HepG2 (cell line): ENCODE results near the gene ACSL4. TPM values are rescaled to one million over a fixed set of nuclear protein-coding genes. Genes with fewer than 3 reads are reported as not detected.
A peak's percentile ranks its signal among the peaks of the same experiment; 100 is the strongest.

Source experiments
- ESRRA ChIP-seq: sonication (generic); formaldehyde crosslinking; IDR thresholded peaks from 2 replicates; pipeline ENCODE4 v1.5.1; 2020; ENCODE audit warnings: mild to moderate bottlenecking, low read depth, missing genetic modification reagents
- FOXP1 ChIP-seq, 2 experiments: fragments of 450-650 bp in 1 of 2; IDR thresholded peaks; 2 replicates each; pipeline ENCODE4 v1.6.1; 2017 to 2018; ENCODE audit warnings: antibody characterized with exemption in 1 of 2
- HMG20A ChIP-seq: IDR thresholded peaks from 2 replicates; pipeline ENCODE4 v1.6.1; 2016; ENCODE audit warnings: borderline replicate concordance
- MYC ChIP-seq: sonication (generic); formaldehyde crosslinking; IDR thresholded peaks from 2 replicates; pipeline ENCODE4 v1.9.0; 2021; ENCODE audit warnings: missing genetic modification reagents, borderline replicate concordance
- NFRKB ChIP-seq: fragments of 450-650 bp; IDR thresholded peaks from 2 replicates; pipeline ENCODE4 v1.6.1; 2017
- RCOR2 ChIP-seq: IDR thresholded peaks from 2 replicates; pipeline ENCODE4 v1.6.1; 2016; ENCODE audit warnings: missing biosample characterization, missing genetic modification reagents
- RNF2 ChIP-seq: fragments of 450-650 bp; conservative IDR thresholded peaks from 2 replicates; pipeline ENCODE4 v1.6.1; 2016; ENCODE audit warnings: low read depth
- SMAD3 ChIP-seq: sonication (generic); formaldehyde crosslinking; IDR thresholded peaks from 2 replicates; pipeline ENCODE4 v1.4.0; 2020; ENCODE audit warnings: missing genetic modification reagents
- TARDBP ChIP-seq: sonication (generic); formaldehyde crosslinking; IDR thresholded peaks from 2 replicates; pipeline ENCODE4 v1.8.0; 2022; ENCODE audit warnings: mild to moderate bottlenecking, missing genetic modification reagents
- TEAD2 ChIP-seq: sonication (generic); formaldehyde crosslinking; IDR thresholded peaks from 2 replicates; pipeline ENCODE4 v1.9.0; 2021; ENCODE audit warnings: missing genetic modification reagents
- U2AF2 ChIP-seq: fragments of 200-400 bp; formaldehyde crosslinking; IDR thresholded peaks from 2 replicates; pipeline ENCODE4 v1.6.1; 2017; ENCODE audit warnings: low read depth, mild to moderate bottlenecking, low read length
- ZNF382 ChIP-seq: sonication (generic); formaldehyde crosslinking; IDR thresholded peaks from 2 replicates; pipeline ENCODE4 v1.5.0; 2020; ENCODE audit warnings: missing genetic modification reagents, mild to moderate bottlenecking, borderline replicate concordance
- ZNF674 ChIP-seq: sonication (generic); formaldehyde crosslinking; IDR thresholded peaks from 2 replicates; pipeline ENCODE4 v1.5.0; 2020; ENCODE audit warnings: low read depth, mild to moderate bottlenecking, missing genetic modification reagents
- ZNF749 ChIP-seq: sonication (generic); formaldehyde crosslinking; IDR thresholded peaks from 2 replicates; pipeline ENCODE4 v1.8.0; 2022; ENCODE audit warnings: mild to moderate bottlenecking, missing genetic modification reagents, moderate library complexity, borderline replicate concordance
- ZNF776 ChIP-seq: sonication (generic); formaldehyde crosslinking; IDR thresholded peaks from 2 replicates; pipeline ENCODE4 v1.4.0; 2020; ENCODE audit warnings: mild to moderate bottlenecking, missing genetic modification reagents
- ZNF792 ChIP-seq: IDR thresholded peaks from 2 replicates; pipeline ENCODE4 v1.6.1; 2016
- ZNF850 ChIP-seq: sonication (generic); formaldehyde crosslinking; conservative IDR thresholded peaks from 2 replicates; pipeline ENCODE4 v1.9.0; 2021; ENCODE audit warnings: mild to moderate bottlenecking, missing genetic modification reagents
- polyA plus RNA-seq, 8 experiments: library from polyadenylated mRNA; depleted of rRNA in 3 of 8; stranded (reverse) in 7 of 8; unstranded in 1 of 8; fragments of >200 nt; fragmentation: Illumina TruSeq in 4 of 8; extraction: Trizol in 4 of 8; gene quantifications; 2 replicates each; pipeline versions ENCODE4 v1.2.1 to v1.2.3, GENCODE V29; 2011 to 2016; ENCODE audit warnings: low read depth in 4 of 8, missing spikeins in 1 of 8, mixed read lengths in 1 of 8; ENCODE audit not compliant: insufficient read depth in 1 of 8
- total RNA-seq, 5 experiments: library from RNA; depleted of rRNA; stranded (reverse); fragments of >200 nt; fragmentation: Illumina TruSeq; extraction: Trizol; gene quantifications; 2 replicates each; pipeline ENCODE4 v1.2.3, GENCODE V29; 2016; ENCODE audit warnings: low read depth in 1 of 5
- TF ChIP-seq, protein P1 (sequence below): IDR thresholded peaks from 2 replicates; pipeline ENCODE4 v1.6.1; 2016; ENCODE audit warnings: missing compliant biosample characterization, missing genetic modification reagents, borderline replicate concordance
- TF ChIP-seq, protein P2 (sequence below): sonication (generic); formaldehyde crosslinking; IDR thresholded peaks from 2 replicates; pipeline ENCODE4 v1.8.1; 2023; ENCODE audit warnings: mild to moderate bottlenecking, inconsistent platforms, moderate library complexity, missing genetic modification reagents, borderline replicate concordance
- TF ChIP-seq, protein P3 (sequence below): IDR thresholded peaks from 2 replicates; pipeline ENCODE4 v1.6.1; 2012; ENCODE audit warnings: low read depth, low read length, improper control_type of control experiment
- TF ChIP-seq, protein P4 (sequence below): sonication (generic); formaldehyde crosslinking; IDR thresholded peaks from 2 replicates; pipeline ENCODE4 v1.4.0; 2020; ENCODE audit warnings: mild to moderate bottlenecking, missing genetic modification reagents
- TF ChIP-seq, protein P5 (sequence below): sonication (generic); formaldehyde crosslinking; IDR thresholded peaks from 2 replicates; pipeline ENCODE4 v1.4.0; 2020; ENCODE audit warnings: mild to moderate bottlenecking, missing genetic modification reagents

Gene ACSL4
- total and polyA plus RNA-seq, 2 of the 13 experiments (the other 11 are each of a cell fraction or from before 2014, with no cell fraction given): 207 to 316 TPM

DNA sequence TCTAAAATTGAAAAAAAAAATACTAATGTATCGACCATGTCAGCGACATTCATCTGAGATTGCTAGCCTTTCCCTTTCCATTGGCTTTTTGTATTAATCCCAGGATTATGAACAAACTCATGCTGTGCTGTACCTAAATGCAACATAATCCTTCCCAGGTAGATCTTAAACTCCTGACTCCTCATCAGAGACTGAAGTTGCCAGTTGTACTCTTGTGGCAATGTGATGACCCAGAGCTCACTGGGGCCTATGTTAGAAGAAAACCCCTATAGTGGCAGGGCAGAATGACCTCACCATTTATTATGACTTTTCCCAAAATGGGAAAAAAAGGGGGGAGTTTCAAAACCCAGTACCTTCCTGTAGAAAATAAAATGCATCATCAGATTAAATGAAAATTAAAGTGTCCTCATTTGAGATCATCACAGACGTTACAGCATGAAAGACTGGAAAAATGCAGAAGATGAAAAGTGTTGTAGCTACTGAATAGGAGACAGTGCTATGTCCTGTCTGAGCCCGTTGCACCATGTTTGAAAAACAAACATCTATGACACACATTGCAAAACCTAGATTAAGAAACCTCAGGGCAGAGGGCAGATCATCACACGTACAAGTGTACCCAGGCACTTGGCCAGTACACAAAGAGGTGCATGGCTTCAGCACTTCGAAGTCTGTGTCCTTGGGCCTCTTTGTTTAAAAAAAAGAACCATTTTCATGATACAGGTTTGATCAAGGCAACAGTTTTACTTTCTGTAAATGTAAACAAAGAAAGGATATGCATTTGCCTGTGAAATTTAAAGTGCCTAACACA is 6.8 kb upstream of the ACSL4 start (continued):
- TF ChIP-seq, protein P1, sequence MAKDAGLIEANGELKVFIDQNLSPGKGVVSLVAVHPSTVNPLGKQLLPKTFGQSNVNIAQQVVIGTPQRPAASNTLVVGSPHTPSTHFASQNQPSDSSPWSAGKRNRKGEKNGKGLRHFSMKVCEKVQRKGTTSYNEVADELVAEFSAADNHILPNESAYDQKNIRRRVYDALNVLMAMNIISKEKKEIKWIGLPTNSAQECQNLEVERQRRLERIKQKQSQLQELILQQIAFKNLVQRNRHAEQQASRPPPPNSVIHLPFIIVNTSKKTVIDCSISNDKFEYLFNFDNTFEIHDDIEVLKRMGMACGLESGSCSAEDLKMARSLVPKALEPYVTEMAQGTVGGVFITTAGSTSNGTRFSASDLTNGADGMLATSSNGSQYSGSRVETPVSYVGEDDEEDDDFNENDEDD (CRISPR knock-in tag): peak; percentile 58; the same call in 1 of the 2 replicates
- TF ChIP-seq SMAD3 (CRISPR knock-in tag) (peak; percentile 86), TEAD2 (CRISPR knock-in tag) (no peak), ESRRA (CRISPR knock-in tag) (peak; percentile 41; the same call in 1 of the 2 replicates), FOXP1 (IDR thresholded peaks at IDR 0.05) (peak; percentile 77), FOXP1 (CRISPR knock-in tag; IDR thresholded peaks at IDR 0.05) (peak; percentile 98), ZNF674 (CRISPR knock-in tag) (no peak), RCOR2 (peak; percentile 76), ZNF792 (CRISPR knock-in tag) (no peak), ZNF850 (CRISPR knock-in tag) (no peak), MYC (CRISPR knock-in tag) (peak; percentile 26; the same call in 1 of the 2 replicates), TARDBP (CRISPR knock-in tag) (peak; percentile 90), U2AF2 (no peak), ZNF382 (CRISPR knock-in tag) (no peak), RNF2 (no peak), HMG20A (CRISPR knock-in tag) (peak; percentile 95), ZNF749 (CRISPR knock-in tag) (peak; percentile 54; the same call in 1 of the 2 replicates), NFRKB (no peak), ZNF776 (no peak)
- TF ChIP-seq, protein P2, sequence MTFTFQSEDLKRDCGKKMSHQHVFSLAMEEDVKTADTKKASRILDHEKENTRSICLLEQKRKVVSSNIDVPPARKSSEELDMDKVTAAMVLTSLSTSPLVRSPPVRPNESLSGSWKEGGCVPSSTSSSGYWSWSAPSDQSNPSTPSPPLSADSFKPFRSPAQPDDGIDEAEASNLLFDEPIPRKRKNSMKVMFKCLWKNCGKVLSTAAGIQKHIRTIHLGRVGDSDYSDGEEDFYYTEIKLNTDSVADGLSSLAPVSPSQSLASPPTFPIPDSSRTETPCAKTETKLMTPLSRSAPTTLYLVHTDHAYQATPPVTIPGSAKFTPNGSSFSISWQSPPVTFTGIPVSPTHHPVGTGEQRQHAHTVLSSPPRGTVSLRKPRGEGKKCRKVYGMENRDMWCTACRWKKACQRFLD (CRISPR knock-in tag): no peak
- TF ChIP-seq, protein P3, sequence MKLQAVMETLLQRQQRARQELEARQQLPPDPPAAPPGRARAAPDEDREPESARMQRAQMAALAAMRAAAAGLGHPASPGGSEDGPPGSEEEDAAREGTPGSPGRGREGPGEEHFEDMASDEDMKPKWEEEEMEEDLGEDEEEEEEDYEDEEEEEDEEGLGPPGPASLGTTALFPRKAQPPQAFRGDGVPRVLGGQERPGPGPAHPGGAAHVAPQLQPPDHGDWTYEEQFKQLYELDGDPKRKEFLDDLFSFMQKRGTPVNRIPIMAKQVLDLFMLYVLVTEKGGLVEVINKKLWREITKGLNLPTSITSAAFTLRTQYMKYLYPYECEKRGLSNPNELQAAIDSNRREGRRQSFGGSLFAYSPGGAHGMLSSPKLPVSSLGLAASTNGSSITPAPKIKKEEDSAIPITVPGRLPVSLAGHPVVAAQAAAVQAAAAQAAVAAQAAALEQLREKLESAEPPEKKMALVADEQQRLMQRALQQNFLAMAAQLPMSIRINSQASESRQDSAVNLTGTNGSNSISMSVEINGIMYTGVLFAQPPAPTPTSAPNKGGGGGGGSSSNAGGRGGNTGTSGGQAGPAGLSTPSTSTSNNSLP: peak; percentile 68; the same call in 1 of the 2 replicates
- TF ChIP-seq, protein P4, sequence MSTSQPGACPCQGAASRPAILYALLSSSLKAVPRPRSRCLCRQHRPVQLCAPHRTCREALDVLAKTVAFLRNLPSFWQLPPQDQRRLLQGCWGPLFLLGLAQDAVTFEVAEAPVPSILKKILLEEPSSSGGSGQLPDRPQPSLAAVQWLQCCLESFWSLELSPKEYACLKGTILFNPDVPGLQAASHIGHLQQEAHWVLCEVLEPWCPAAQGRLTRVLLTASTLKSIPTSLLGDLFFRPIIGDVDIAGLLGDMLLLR (CRISPR knock-in tag): no peak
- TF ChIP-seq, protein P5, sequence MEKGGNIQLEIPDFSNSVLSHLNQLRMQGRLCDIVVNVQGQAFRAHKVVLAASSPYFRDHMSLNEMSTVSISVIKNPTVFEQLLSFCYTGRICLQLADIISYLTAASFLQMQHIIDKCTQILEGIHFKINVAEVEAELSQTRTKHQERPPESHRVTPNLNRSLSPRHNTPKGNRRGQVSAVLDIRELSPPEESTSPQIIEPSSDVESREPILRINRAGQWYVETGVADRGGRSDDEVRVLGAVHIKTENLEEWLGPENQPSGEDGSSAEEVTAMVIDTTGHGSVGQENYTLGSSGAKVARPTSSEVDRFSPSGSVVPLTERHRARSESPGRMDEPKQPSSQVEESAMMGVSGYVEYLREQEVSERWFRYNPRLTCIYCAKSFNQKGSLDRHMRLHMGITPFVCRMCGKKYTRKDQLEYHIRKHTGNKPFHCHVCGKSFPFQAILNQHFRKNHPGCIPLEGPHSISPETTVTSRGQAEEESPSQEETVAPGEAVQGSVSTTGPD (CRISPR knock-in tag): no peak
